ENCODE results near the gene NOVA2.

Gene NOVA2

GRCh38 chr19:45958769-45959516 is 14.7 kb downstream of the NOVA2 start:
- no peaks in the 10 kb centered on the region for H3K36me3 ChIP-seq
- no peaks in the 10 kb centered on the region for H3K4me1 ChIP-seq
- no peak overlapping the region for H3K27ac ChIP-seq
- intact Hi-C loops (cut with DNase I; ENCODE audit: low total_unique reads): no loop called here
- no peaks in the 10 kb centered on the region for H3K9me3 ChIP-seq
- TF ChIP-seq CTCF (IDR thresholded peaks at IDR 0.05): no peak
- no peak for DNase-seq
- no peak overlapping the region for H3K4me3 ChIP-seq
- peaks cover 0 to 57% of the 10 kb centered on the region in 2 donors for H3K27me3 ChIP-seq

DNA sequence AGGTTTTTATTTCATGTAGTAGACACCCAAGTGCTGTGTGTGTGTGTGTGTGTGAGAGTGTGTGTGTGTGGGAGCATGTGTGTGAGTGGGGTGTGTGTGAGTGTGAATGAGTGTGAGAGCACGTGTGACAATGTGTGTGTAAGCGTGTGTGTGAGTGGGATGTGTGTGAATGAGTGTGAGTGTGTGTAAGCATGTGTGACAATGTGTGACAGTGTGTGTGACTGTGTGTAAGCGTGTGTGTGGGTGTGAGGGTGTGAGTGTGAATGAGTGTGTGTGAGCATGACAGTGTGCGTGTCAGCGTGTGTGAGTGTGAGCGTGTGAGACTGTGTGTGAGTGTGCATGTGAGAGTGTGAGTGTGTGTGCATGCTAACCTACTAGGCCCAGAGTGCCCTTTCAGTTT is 15.3 kb downstream of the NOVA2 start:
- no peak overlapping the region for H3K27ac ChIP-seq
- DNase-seq: no peak
- H3K9me3 ChIP-seq: no peaks in the 10 kb centered on the region
- no peaks in the 10 kb centered on the region for H3K36me3 ChIP-seq
- H3K4me3 ChIP-seq: no peak overlapping the region
- H3K27me3 ChIP-seq: peaks cover 0 to 59% of the 10 kb centered on the region in 2 donors
- no peaks in the 10 kb centered on the region for H3K4me1 ChIP-seq
- intact Hi-C loops (cut with DNase I; ENCODE audit: low total_unique reads): no loop called here
- no peak for TF ChIP-seq CTCF (IDR thresholded peaks at IDR 0.05)

DNA sequence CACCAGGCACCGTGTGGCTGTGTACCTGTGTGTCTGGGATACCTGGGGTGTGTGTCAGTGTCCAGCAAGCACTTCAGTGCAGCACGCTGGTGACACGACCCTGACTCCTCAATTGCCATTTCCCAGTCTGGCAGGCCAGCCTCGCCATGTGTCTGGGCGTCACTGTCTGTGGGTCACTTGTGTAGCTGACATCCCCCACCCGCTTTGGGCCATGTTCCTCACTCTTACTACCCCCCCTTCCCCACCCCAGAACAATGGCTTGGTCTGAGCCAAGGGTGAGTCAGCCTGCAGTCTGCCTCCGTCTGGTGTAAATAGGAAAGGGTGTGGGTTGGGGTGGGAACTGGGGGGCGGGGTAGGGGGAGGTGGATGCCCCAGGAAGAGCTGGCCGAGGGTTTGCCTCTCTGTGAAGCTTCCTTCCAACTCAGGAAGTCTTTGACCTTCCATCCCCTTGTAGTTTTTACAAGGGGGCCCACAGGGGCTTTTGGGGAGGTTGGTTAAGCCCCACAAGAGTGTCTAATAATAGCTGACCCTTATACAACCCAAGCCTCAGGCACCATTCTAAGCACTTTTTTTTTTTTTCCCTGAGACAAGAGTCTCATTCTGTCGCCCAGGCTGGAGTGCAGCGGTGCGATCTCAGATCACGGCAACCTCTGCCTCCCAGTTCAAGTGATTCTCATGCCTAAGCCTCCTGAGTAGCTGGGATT is 17.6 kb downstream of the NOVA2 start:
- peak in 1 of 2 donors; percentile 56 for DNase-seq
- intact Hi-C loops (cut with DNase I; ENCODE audit: low total_unique reads): no loop called here
- no peak for TF ChIP-seq CTCF (IDR thresholded peaks at IDR 0.05)
- Histone ChIP-seq H3K4me3 (no peak overlapping the region), H3K36me3 (no peaks in the 10 kb centered on the region), H3K9me3 (no peaks in the 10 kb centered on the region), H3K27me3 (peaks cover 0 to 69% of the 10 kb centered on the region in 2 donors), H3K27ac (no peak overlapping the region), H3K4me1 (peaks cover 0 to 7% (median 3%) of the 10 kb centered on the region in 4 donors)

DNA sequence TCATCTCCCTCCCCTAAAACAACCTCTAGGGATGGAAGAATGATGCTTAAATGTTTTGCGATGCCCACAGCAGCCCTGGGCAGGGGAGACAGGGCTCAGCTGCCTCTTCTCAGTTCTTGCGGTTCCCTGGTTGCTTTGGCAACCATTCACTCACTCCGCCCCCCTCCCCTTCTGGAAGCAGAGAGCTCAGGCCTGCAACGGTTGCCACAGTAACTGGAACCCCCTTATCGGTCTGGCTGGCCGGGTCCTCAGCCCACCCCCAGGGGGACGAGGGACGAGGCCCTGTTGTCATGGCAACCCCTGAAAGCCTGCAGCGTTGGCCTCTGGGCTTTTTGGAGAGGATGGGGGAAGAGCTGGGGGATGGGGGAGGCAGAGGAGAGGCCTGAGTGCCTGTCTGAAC is 19.5 kb downstream of the NOVA2 start:
- no peaks in the 10 kb centered on the region for H3K36me3 ChIP-seq
- H3K27ac ChIP-seq: no peak overlapping the region
- H3K9me3 ChIP-seq: no peaks in the 10 kb centered on the region
- intact Hi-C loops (cut with DNase I; ENCODE audit: low total_unique reads): no loop called here
- peaks cover 0 to 7% (median 3%) of the 10 kb centered on the region in 4 donors for H3K4me1 ChIP-seq
- no peak for DNase-seq
- no peak overlapping the region for H3K4me3 ChIP-seq
- no peak for TF ChIP-seq CTCF (IDR thresholded peaks at IDR 0.05)
- H3K27me3 ChIP-seq: peaks cover 0 to 71% of the 10 kb centered on the region in 2 donors

DNA sequence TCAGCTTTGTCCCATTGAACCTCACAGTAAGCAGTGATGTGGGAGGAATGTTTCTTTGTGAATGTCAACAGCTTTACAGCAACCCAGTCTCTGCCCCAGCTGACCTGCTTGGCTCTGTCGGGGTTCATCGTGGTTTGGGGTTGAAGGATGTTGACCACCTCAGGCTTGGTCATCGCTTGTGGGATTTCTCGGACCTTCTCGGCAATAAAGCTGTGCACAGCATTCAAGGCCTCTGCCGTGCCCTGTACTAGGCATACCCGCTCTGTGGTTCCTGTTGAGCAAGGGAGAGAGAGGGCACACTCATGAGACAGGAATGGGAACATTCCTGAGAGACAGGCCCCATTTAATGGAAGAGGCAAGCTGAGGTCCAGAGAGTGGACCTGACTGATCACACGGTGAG is 20.0 kb downstream of the NOVA2 start:
- no peak for TF ChIP-seq CTCF (IDR thresholded peaks at IDR 0.05)
- intact Hi-C loops (cut with DNase I; ENCODE audit: low total_unique reads): no loop called here
- no peaks in the 10 kb centered on the region for H3K9me3 ChIP-seq
- peaks cover 0 to 7% (median 3%) of the 10 kb centered on the region in 4 donors for H3K4me1 ChIP-seq
- H3K27me3 ChIP-seq: peaks cover 0 to 66% of the 10 kb centered on the region in 2 donors
- H3K36me3 ChIP-seq: no peaks in the 10 kb centered on the region
- no peak for DNase-seq
- no peak overlapping the region for H3K27ac ChIP-seq
- H3K4me3 ChIP-seq: no peak overlapping the region
